NCI-H146 treated with DMSO at 0.1 percent for 48 hours (cell line): ENCODE measurements around the gene MISP3.

Source experiments
- DNase-seq: peaks from one replicate; lab custom pipeline; 2025; ENCODE audit not compliant: unreplicated experiment; lab: John Stamatoyannopoulos, UW

Gene MISP3

GRCh38 chr19:14078411-14078810 is 5.8 kb downstream of the MISP3 start:
- DNase-seq: no peak

- DNase-seq: peak; percentile 99
Measured at GRCh38 chr19:14080887-14081796, 8.6 kb downstream of the MISP3 start.

- peak; percentile 30 for DNase-seq
Measured at GRCh38 chr19:14081797-14082674, 9.4 kb downstream of the MISP3 start.

GRCh38 chr19:14082675-14082960 is 10.0 kb downstream of the MISP3 start:
- DNase-seq: no peak

GRCh38 chr19:14085309-14085995 is 12.9 kb downstream of the MISP3 start, which contains the start of gene C19orf67:
Gene C19orf67 (minus strand): TSS chr19:14085783. CDS start chr19:14085627, 156 bp downstream.
- DNase-seq: no peak

- no peak for DNase-seq
Measured at GRCh38 chr19:14086098-14086497, 13.5 kb downstream of the MISP3 start.

GRCh38 chr19:14088634-14089411 is 16.2 kb downstream of the MISP3 start:
- DNase-seq: no peak

GRCh38 chr19:14089412-14089661 is 16.8 kb downstream of the MISP3 start:
- DNase-seq: no peak

- DNase-seq: no peak
Measured at GRCh38 chr19:14089662-14090508, 17.3 kb downstream of the MISP3 start.

GRCh38 chr19:14090509-14091080 is 18.0 kb downstream of the MISP3 start, which contains the start of gene SAMD1:
Gene SAMD1 (minus strand): TSS chr19:14090751.
- peak; percentile 73 for DNase-seq

GRCh38 chr19:14091081-14091812 is 18.7 kb downstream of the MISP3 start:
- peak; percentile 73 for DNase-seq

GRCh38 chr19:14091813-14092462 is 19.4 kb downstream of the MISP3 start:
- no peak for DNase-seq

- no peak for DNase-seq
Measured at GRCh38 chr19:14093117-14093823, 20.7 kb downstream of the MISP3 start.

- DNase-seq: no peak
Measured at GRCh38 chr19:14094854-14095253, 22.3 kb downstream of the MISP3 start.

GRCh38 chr19:14096272-14096992 is 23.8 kb downstream of the MISP3 start:
- no peak for DNase-seq

- no peak for DNase-seq
Measured at GRCh38 chr19:14097532-14098151, 25.1 kb downstream of the MISP3 start.
